WERI-Rb-1 (cell line): Measurements from ENCODE around the gene RYR3.

Source experiments
- DNase-seq: peaks from one replicate; pipeline ENCODE4 v3.0.0-alpha.2; 2020
- H3K27ac ChIP-seq: fragments of 250-450 bp; sonication (Bioruptor Pico); 2 replicates; pipeline ENCODE4 v1.5.1; 2020; ENCODE audit warnings: mild to moderate bottlenecking, moderate library complexity
- H3K27me3 ChIP-seq: fragments of 250-450 bp; sonication (Bioruptor Pico); 2 replicates; pipeline ENCODE4 v1.5.1; 2021; ENCODE audit warnings: mild to moderate bottlenecking, low read depth, moderate library complexity; ENCODE audit not compliant: insufficient read depth, severe bottlenecking
- H3K36me3 ChIP-seq: fragments of 250-450 bp; sonication (Bioruptor Pico); 2 replicates; pipeline ENCODE4 v1.5.1; 2020; ENCODE audit warnings: mild to moderate bottlenecking, moderate library complexity
- H3K4me3 ChIP-seq: 2 replicates; pipeline ENCODE4 v1.5.1; 2011; ENCODE audit warnings: low read depth, mild to moderate bottlenecking, control low read depth, low read length
- H3K9me3 ChIP-seq: fragments of 250-450 bp; sonication (Bioruptor Pico); 2 replicates; pipeline ENCODE4 v1.5.1; 2021; ENCODE audit warnings: mild to moderate bottlenecking, moderate library complexity; ENCODE audit not compliant: severe bottlenecking
- TF ChIP-seq, protein P1 (sequence below): IDR thresholded peaks from 2 replicates; pipeline ENCODE4 v1.5.1; 2011; ENCODE audit warnings: low read depth, mild to moderate bottlenecking, control low read depth, inconsistent platforms, low read length

RYR3 gene

DNA sequence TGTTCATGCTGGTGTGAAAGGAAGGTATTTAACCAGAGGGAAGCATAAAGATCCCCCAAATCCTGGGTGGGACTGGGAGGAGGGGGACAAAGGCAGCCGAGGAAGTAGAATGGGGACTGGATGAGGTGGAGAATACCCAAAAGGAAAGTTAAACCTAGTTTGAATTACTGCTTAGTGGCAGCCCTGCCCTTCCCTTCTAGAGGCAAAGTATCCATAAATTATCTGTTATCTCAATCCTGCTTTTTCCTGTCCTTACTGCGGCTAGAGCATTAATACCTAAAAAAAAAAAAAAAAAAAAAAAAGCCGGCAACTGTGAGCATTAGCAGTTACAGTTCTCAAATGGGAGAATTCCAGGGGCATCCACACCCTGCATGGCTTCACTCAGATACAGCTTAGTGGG, 139.0 kb downstream of the RYR3 start:
- TF ChIP-seq, protein P1, sequence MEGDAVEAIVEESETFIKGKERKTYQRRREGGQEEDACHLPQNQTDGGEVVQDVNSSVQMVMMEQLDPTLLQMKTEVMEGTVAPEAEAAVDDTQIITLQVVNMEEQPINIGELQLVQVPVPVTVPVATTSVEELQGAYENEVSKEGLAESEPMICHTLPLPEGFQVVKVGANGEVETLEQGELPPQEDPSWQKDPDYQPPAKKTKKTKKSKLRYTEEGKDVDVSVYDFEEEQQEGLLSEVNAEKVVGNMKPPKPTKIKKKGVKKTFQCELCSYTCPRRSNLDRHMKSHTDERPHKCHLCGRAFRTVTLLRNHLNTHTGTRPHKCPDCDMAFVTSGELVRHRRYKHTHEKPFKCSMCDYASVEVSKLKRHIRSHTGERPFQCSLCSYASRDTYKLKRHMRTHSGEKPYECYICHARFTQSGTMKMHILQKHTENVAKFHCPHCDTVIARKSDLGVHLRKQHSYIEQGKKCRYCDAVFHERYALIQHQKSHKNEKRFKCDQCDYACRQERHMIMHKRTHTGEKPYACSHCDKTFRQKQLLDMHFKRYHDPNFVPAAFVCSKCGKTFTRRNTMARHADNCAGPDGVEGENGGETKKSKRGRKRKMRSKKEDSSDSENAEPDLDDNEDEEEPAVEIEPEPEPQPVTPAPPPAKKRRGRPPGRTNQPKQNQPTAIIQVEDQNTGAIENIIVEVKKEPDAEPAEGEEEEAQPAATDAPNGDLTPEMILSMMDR, result no peak
- Histone ChIP-seq H3K4me3 (no peak overlapping the region), H3K36me3 (no peaks in the 10 kb centered on the region), H3K27me3 (no peaks in the 10 kb centered on the region), H3K27ac (no peak overlapping the region), H3K9me3 (no peaks in the 10 kb centered on the region)
- no peak for DNase-seq

DNA sequence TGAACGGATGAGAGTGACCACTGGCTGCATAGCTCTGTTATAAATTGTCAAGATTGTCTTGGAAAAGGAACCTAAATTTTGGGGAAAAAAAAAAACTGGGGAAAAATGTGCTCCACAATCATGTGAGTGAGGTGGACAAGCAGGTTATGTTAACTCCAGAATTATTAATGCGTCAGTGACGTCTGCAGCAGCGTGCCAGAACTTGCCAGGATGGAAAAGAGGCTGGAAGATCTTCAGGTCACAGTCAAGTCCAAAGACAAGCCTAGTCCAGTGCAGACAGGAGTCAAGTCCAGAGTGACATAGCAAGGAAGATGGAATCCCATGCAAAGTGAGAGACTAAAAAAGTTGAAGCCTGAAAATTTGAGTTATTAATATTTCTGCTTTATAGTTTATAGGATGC, 140.6 kb downstream of the RYR3 start:
- no peak overlapping the region for H3K27ac ChIP-seq
- no peaks in the 10 kb centered on the region for H3K9me3 ChIP-seq
- no peak for DNase-seq
- no peaks in the 10 kb centered on the region for H3K27me3 ChIP-seq
- no peaks in the 10 kb centered on the region for H3K36me3 ChIP-seq
- TF ChIP-seq, protein P1, result no peak
- H3K4me3 ChIP-seq, result no peak overlapping the region

DNA sequence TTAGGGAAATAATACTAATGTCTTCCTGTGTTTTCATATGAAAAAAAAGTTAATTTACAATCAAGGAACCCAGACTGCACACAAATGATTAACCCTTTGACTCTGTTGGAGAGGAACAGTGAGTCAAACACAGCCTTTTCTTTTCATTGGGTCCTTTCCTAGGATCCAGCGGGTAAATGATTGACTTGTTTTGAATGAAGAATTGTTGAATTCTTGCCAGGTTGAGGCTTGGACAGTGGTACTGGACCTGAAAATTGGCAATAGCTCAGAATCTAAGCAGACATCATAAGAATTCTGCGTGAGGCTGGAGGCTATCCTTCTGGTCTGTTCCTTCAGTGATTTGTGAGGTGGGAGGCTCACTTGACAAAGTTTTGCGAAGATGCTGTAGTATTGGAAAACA, 143.0 kb downstream of the RYR3 start:
- Histone ChIP-seq H3K27ac (no peak overlapping the region), H3K4me3 (no peak overlapping the region), H3K9me3 (no peaks in the 10 kb centered on the region), H3K36me3 (no peaks in the 10 kb centered on the region), H3K27me3 (no peaks in the 10 kb centered on the region)
- TF ChIP-seq, protein P1, result no peak
- DNase-seq, result no peak

DNA sequence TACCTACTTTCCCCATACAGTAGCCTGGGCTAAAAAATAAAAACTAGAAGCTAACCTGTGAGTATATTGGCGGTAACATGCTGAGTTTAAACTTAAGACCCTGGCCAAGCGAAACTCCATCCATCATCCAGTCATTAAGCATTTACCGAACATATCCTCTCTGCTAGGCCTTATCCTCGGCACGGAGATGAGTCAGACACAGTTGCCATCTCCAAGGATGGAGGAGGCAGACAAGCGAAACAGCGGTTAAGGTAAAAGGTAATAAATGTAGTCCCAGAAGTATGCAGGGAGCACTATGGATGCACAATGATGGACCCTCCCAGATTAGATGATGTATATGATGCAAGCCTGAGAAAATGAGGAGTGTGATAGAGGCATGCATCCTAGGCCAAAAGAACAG, 143.6 kb downstream of the RYR3 start:
- no peak for DNase-seq
- Histone ChIP-seq H3K27ac (no peak overlapping the region), H3K36me3 (no peaks in the 10 kb centered on the region), H3K9me3 (no peaks in the 10 kb centered on the region), H3K4me3 (no peak overlapping the region), H3K27me3 (no peaks in the 10 kb centered on the region)
- TF ChIP-seq, protein P1, result no peak

DNA sequence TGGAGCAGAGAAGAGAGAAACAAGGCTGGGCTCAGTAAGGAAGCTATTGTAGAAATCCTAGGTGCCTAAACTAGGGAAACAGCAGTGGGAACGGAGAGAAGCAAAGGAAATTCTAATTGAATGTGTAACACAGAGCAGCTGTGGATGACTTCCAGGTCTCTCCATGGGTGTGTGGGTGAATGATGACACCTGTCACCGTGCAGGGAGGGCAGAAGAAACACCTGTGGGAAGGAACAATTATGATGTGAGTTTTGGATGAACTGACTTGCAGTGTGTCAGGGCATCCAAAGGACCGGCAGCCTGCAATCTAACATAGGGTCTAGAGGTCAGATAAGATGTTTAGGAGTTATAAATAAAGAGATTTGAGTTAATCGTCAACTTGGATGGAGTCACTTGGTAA, 144.2 kb downstream of the RYR3 start:
- Histone ChIP-seq H3K27ac (no peak overlapping the region), H3K4me3 (no peak overlapping the region), H3K9me3 (no peaks in the 10 kb centered on the region), H3K36me3 (no peaks in the 10 kb centered on the region), H3K27me3 (no peaks in the 10 kb centered on the region)
- no peak for DNase-seq
- TF ChIP-seq, protein P1, result no peak

DNA sequence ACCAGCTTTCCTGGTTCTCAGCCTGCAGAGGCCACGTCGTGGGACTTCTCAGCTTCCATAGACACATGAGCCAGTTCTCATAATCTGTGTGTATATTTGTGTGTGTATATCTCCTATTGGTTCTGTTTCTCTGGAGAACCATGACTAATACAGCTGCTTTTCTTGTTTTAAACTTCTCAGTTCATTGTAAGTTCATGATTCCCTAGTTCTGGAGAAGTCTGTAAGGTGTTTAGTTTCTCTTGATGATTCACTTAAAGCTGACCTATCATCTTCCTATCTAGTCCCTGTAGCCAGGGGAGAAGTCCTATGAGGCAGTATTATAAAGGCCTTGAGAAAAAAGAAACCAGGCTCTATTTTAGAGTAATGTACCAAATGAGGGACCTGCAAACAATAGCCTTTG, 147.7 kb downstream of the RYR3 start:
- no peaks in the 10 kb centered on the region for H3K27me3 ChIP-seq
- no peaks in the 10 kb centered on the region for H3K9me3 ChIP-seq
- no peaks in the 10 kb centered on the region for H3K36me3 ChIP-seq
- TF ChIP-seq, protein P1, result no peak
- H3K4me3 ChIP-seq, result no peak overlapping the region
- DNase-seq, result no peak
- no peak overlapping the region for H3K27ac ChIP-seq
